ENCODE data around the gene SPHK1. TPM values are rescaled to one million over a fixed set of nuclear protein-coding genes. Genes with fewer than 3 reads are reported as not detected.
A peak's percentile ranks its signal among the peaks of the same experiment; 100 is the strongest.
"Not testable (repeated sequence)": the region's sequence is repeated elsewhere in the genome, so short reads cannot be mapped to it uniquely, and the experiment has no call there.

Gene SPHK1
- total RNA-seq, 1 donor from 2014 or later, result 120 TPM

GRCh38 chr17:76343106-76343505, 41.3 kb upstream of the SPHK1 start:
- intact Hi-C loops (cut with DNase I), result no loop called here
- TF ChIP-seq, protein P1, sequence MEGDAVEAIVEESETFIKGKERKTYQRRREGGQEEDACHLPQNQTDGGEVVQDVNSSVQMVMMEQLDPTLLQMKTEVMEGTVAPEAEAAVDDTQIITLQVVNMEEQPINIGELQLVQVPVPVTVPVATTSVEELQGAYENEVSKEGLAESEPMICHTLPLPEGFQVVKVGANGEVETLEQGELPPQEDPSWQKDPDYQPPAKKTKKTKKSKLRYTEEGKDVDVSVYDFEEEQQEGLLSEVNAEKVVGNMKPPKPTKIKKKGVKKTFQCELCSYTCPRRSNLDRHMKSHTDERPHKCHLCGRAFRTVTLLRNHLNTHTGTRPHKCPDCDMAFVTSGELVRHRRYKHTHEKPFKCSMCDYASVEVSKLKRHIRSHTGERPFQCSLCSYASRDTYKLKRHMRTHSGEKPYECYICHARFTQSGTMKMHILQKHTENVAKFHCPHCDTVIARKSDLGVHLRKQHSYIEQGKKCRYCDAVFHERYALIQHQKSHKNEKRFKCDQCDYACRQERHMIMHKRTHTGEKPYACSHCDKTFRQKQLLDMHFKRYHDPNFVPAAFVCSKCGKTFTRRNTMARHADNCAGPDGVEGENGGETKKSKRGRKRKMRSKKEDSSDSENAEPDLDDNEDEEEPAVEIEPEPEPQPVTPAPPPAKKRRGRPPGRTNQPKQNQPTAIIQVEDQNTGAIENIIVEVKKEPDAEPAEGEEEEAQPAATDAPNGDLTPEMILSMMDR (IDR thresholded peaks at IDR 0.05), result no peak
- peaks cover 0 to 16% of the 10 kb centered on the region in 2 donors for H3K4me1 ChIP-seq
- no peak overlapping the region for H3K27ac ChIP-seq
- peaks cover 30 to 58% of the 10 kb centered on the region in 2 donors for H3K36me3 ChIP-seq
- H3K27me3 ChIP-seq, result no peaks in the 10 kb centered on the region
- no peak overlapping the region for H3K4me3 ChIP-seq
- H3K9me3 ChIP-seq, result no peaks in the 10 kb centered on the region
- DNase-seq (ENCODE audit: low spot score in 2 of 2), result no peak

DNA sequence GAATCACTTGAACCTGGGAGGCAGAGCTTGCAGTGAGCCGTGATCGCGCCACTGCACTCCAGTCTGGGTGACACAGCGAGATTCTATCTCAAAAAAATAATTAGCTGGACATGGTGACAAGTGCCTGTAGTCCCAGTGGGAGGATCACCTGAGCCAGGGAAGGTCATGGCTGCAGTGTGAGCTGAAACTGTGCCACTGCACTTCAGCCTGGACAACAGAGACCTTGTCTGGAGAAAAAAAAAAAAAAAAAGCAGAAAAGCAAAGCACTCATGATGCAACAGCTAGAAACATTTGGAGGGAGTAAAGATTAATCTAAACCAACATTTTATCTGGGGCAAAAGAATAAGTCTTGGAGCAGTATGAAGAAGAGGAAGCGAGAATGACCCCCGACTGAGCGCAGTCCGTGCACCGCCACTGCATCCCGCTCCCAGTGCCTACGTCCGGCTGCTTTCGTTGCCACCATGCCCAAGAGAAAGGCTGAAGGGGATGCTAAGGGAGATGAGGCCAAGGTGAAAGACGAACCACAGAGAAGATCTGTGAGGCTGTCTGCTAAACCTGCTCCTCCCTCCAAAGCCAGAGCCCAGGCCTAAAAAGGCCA, 38.9 kb upstream of the SPHK1 start:
- intact Hi-C loops (cut with DNase I), result no loop called here
- H3K36me3 ChIP-seq, result peaks cover 30 to 60% of the 10 kb centered on the region in 2 donors

GRCh38 chr17:76346936-76347335, 37.5 kb upstream of the SPHK1 start:
- DNase-seq (ENCODE audit: low spot score in 2 of 2); intact Hi-C loops (cut with DNase I): not testable (repeated sequence)
- peaks cover 28 to 58% of the 10 kb centered on the region in 2 donors for H3K36me3 ChIP-seq

More for the DNA sequence above, 38.9 kb upstream of the SPHK1 start:
- H3K27ac ChIP-seq, result no peak overlapping the region
- DNase-seq (ENCODE audit: low spot score in 2 of 2), result no peak
- no peaks in the 10 kb centered on the region for H3K9me3 ChIP-seq
- TF ChIP-seq, protein P1 (IDR thresholded peaks at IDR 0.05), result no peak
- no peaks in the 10 kb centered on the region for H3K4me1 ChIP-seq
- H3K4me3 ChIP-seq, result no peak overlapping the region
- no peaks in the 10 kb centered on the region for H3K27me3 ChIP-seq

GRCh38 chr17:76350463-76350862, 33.9 kb upstream of the SPHK1 start:
- intact Hi-C loops (cut with DNase I), result loop anchor here (5.0 kb wide), 2 partner anchors 48 to 373 kb away; partner anchors contain the start of genes ACOX1 and TEN1
- TF ChIP-seq, protein P1 (IDR thresholded peaks at IDR 0.05), result no peak
- no peak overlapping the region for H3K4me3 ChIP-seq

More at GRCh38 chr17:76346936-76347335, 37.5 kb upstream of the SPHK1 start:
- H3K27ac ChIP-seq, H3K27me3 ChIP-seq, H3K9me3 ChIP-seq, H3K4me1 ChIP-seq, H3K4me3 ChIP-seq: not testable (repeated sequence)

GRCh38 chr17:76351526-76352071, 32.8 kb upstream of the SPHK1 start:
- TF ChIP-seq, protein P1 (IDR thresholded peaks at IDR 0.05), result no peak
- no peaks in the 10 kb centered on the region for H3K27me3 ChIP-seq
- H3K4me1 ChIP-seq, result peaks cover 0 to 16% of the 10 kb centered on the region in 2 donors
- intact Hi-C loops (cut with DNase I), result loop anchor here (2.0 to 5.0 kb wide), 3 partner anchors 47 to 374 kb away; partner anchors contain the start of genes ACOX1 and TEN1
- peak overlapping the region; percentile 5 to 35 for H3K27ac ChIP-seq
- no peaks in the 10 kb centered on the region for H3K9me3 ChIP-seq
- DNase-seq (ENCODE audit: low spot score in 2 of 2), result no peak
- H3K4me3 ChIP-seq, result peak overlapping the region in 1 of 2 donors; percentile 97
- peaks cover 0 to 16% of the 10 kb centered on the region in 2 donors for H3K36me3 ChIP-seq

More at GRCh38 chr17:76350463-76350862, 33.9 kb upstream of the SPHK1 start:
- DNase-seq (ENCODE audit: low spot score in 2 of 2), result no peak
- Histone ChIP-seq H3K27me3 (no peaks in the 10 kb centered on the region), H3K36me3 (peaks cover 5 to 27% of the 10 kb centered on the region in 2 donors), H3K4me1 (peaks cover 0 to 16% of the 10 kb centered on the region in 2 donors), H3K9me3 (no peaks in the 10 kb centered on the region), H3K27ac (no peak overlapping the region)

GRCh38 chr17:76353004-76353598, 31.3 kb upstream of the SPHK1 start:
- no peak for DNase-seq (ENCODE audit: low spot score in 2 of 2)
- peak overlapping the region; percentile 97 for H3K4me3 ChIP-seq
- peaks cover 0 to 16% of the 10 kb centered on the region in 2 donors for H3K4me1 ChIP-seq
- H3K27ac ChIP-seq, result peak overlapping the region; percentile 83 to 88
- no peaks in the 10 kb centered on the region for H3K9me3 ChIP-seq
- no peaks in the 10 kb centered on the region for H3K27me3 ChIP-seq
- intact Hi-C loops (cut with DNase I), result loop anchor here (1.0 to 5.0 kb wide), 4 partner anchors 32 to 376 kb away; partner anchors contain the start of genes ACOX1 and TEN1
- H3K36me3 ChIP-seq, result peaks cover 0 to 2% of the 10 kb centered on the region in 2 donors
- TF ChIP-seq, protein P1 (IDR thresholded peaks at IDR 0.05), result no peak

Measured in ascending aorta (tissue), 2 donors.